B cell (primary cell): ENCODE results near the gene OSGEP. TPM values are rescaled to one million over a fixed set of nuclear protein-coding genes. Genes with fewer than 3 reads are reported as not detected.

Source experiments
- ATAC-seq: fragments of 200-7000 bp; cut with Tn5 transposase; one replicate; pipeline ENCODE4 v1.10.0; 2021; ENCODE audit warnings: low read depth, mild to moderate bottlenecking, moderate number of reproducible peaks, moderate library complexity
- CTCF ChIA-PET: fragments of 350-600 bp; sonication (Branson Sonifier 250); formaldehyde crosslinking; loops from one replicate; lab custom pipeline; 2021; ENCODE audit warnings: antibody characterized with exemption, inconsistent platforms; lab: Charles Lee
- POLR2A ChIA-PET: fragments of 350-600 bp; sonication (Branson Sonifier 250); formaldehyde crosslinking; loops from one replicate; lab custom pipeline; 2021; ENCODE audit warnings: antibody characterized with exemption; lab: Charles Lee
- DNase-seq: peaks from one replicate; pipeline ENCODE4 v3.0.0; 2013
- H2AFZ ChIP-seq: 2 replicates; pipeline ENCODE4 v1.6.1; 2012; ENCODE audit warnings: mild to moderate bottlenecking, low read depth, low read length; ENCODE audit not compliant: insufficient read depth, poor library complexity, severe bottlenecking
- H3K27ac ChIP-seq, 2 donors: 1 replicate in 1 of 2; 2 replicates in 1 of 2; pipeline ENCODE4 v1.5.1; 2012 to 2013; ENCODE audit warnings: low read length in 2 of 2, mild to moderate bottlenecking in 2 of 2, moderate library complexity in 1 of 2
- H3K27me3 ChIP-seq, 4 experiments: fragments of 200-600 bp in 1 of 4; sonication (generic) in 1 of 4; replicated peaks in 1 of 4; 1 replicate in 2 of 4; 2 replicates in 2 of 4; pipeline versions ENCODE4 v1.6.1 to v1.7.0; 2013 to 2016; ENCODE audit warnings: low read length in 3 of 4, mild to moderate bottlenecking in 2 of 4, mixed read lengths in 1 of 4, moderate library complexity in 1 of 4; ENCODE audit not compliant: insufficient read depth in 4 of 4, control insufficient read depth in 3 of 4; ENCODE audit errors: control extremely low read depth in 1 of 4
- H3K36me3 ChIP-seq, 2 experiments: replicated peaks in 1 of 2; 1 replicate in 1 of 2; 2 replicates in 1 of 2; pipeline versions ENCODE4 v1.6.1 to v1.7.1; 2013; ENCODE audit warnings: low read length in 1 of 2; ENCODE audit not compliant: insufficient read depth in 2 of 2, control insufficient read depth in 1 of 2; ENCODE audit errors: control extremely low read depth in 1 of 2, extremely low read depth in 1 of 2
- H3K4me1 ChIP-seq, 2 donors: fragments of 200-600 bp in 1 of 2; sonication (generic) in 1 of 2; 1 replicate in 1 of 2; 2 replicates in 1 of 2; pipeline versions ENCODE4 v1.5.1 to v1.6.1; 2013 to 2017; ENCODE audit warnings: low read length in 2 of 2; ENCODE audit not compliant: control insufficient read depth in 2 of 2, insufficient read depth in 2 of 2
- H3K4me2 ChIP-seq: replicated peaks from 2 replicates; pipeline ENCODE3; 2012; ENCODE audit warnings: mild to moderate bottlenecking, low read depth, low read length; ENCODE audit not compliant: poor library complexity, severe bottlenecking
- H3K4me3 ChIP-seq, 5 experiments: fragments of 200-600 bp in 1 of 5; sonication (generic) in 1 of 5; 1 replicate in 3 of 5; 2 replicates in 2 of 5; pipeline versions ENCODE4 v1.5.1 to v1.7.0; 2011 to 2016; ENCODE audit warnings: low read length in 4 of 5, mild to moderate bottlenecking in 4 of 5, low read depth in 2 of 5, control low read depth in 1 of 5, moderate library complexity in 1 of 5; ENCODE audit not compliant: insufficient read depth in 1 of 5; ENCODE audit errors: control extremely low read depth in 1 of 5, extremely low read depth in 1 of 5
- H3K79me2 ChIP-seq: fragments of 200-600 bp; sonication (generic); one replicate; pipeline ENCODE4 v1.6.0; 2016; ENCODE audit warnings: low read length; ENCODE audit not compliant: control insufficient read depth, insufficient read depth
- H3K9ac ChIP-seq: fragments of 200-600 bp; sonication (generic); 2 replicates; pipeline ENCODE4 v1.6.1; 2017; ENCODE audit warnings: mild to moderate bottlenecking, low read length, moderate library complexity
- H3K9me3 ChIP-seq, 3 donors: one replicate each; pipeline versions ENCODE4 v1.6.1 to v1.7.1; 2013; ENCODE audit warnings: low read length in 2 of 3; ENCODE audit not compliant: control insufficient read depth in 2 of 3, insufficient read depth in 1 of 3; ENCODE audit errors: control extremely low read depth in 1 of 3
- H4K20me1 ChIP-seq: 2 replicates; pipeline ENCODE4 v1.6.0; 2012; ENCODE audit warnings: mild to moderate bottlenecking, low read length; ENCODE audit not compliant: insufficient read depth, control insufficient read depth, poor library complexity, severe bottlenecking
- H3K27ac Mint-ChIP-seq: one replicate; pipeline ENCODE4 v1.8.0; 2021; ENCODE audit warnings: mixed read lengths
- H3K27me3 Mint-ChIP-seq: one replicate; pipeline ENCODE4 v1.8.0; 2021; ENCODE audit warnings: mixed read lengths
- H3K4me1 Mint-ChIP-seq: one replicate; pipeline ENCODE4 v1.8.0; 2021; ENCODE audit warnings: mixed read lengths
- H3K4me3 Mint-ChIP-seq: one replicate; pipeline ENCODE4 v1.8.0; 2021; ENCODE audit warnings: mixed read lengths
- H3K9me3 Mint-ChIP-seq: one replicate; pipeline ENCODE4 v1.8.0; 2022; ENCODE audit warnings: mixed read lengths; ENCODE audit not compliant: insufficient read depth
- EZH2 ChIP-seq: IDR thresholded peaks from 2 replicates; pipeline ENCODE4 v1.6.1; 2012; ENCODE audit warnings: borderline replicate concordance, low read depth, mild to moderate bottlenecking, moderate library complexity, low read length; ENCODE audit not compliant: insufficient read depth, poor library complexity, severe bottlenecking
- WGBS: methylation state at CpG from one replicate; pipeline ENCODE4 v1.1.5; 2013; ENCODE audit warnings: missing lambda C conversion rate; ENCODE audit not compliant: insufficient coverage; 5-methylcytosine and 5-hydroxymethylcytosine counted together
- intact Hi-C: fragments of 100-400 bp; cut with micrococcal nuclease; formaldehyde crosslinking; loops from one replicate; pipeline ENCODE4 v1.10.0; 2022
- polyA plus RNA-seq: library from polyadenylated mRNA; depleted of rRNA; stranded (reverse); fragments of >200 nt; gene quantifications from 2 replicates; pipeline ENCODE4 v1.2.3, GENCODE V29; 2012
- total RNA-seq, 2 donors: library from RNA; stranded (reverse); fragments of 120-200 nt in 1 of 2; gene quantifications; 1 replicate in 1 of 2; 2 replicates in 1 of 2; pipeline versions ENCODE4 v1.2.3 to v1.2.4, GENCODE V29; 2013 to 2022
- TF ChIP-seq, protein P1 (sequence below): fragments of 200-600 bp; IDR thresholded peaks from one replicate; pipeline ENCODE4 v1.8.0; 2022; ENCODE audit warnings: antibody characterized with exemption, mild to moderate bottlenecking

Gene OSGEP
- total and polyA plus RNA-seq, 2 donors (not counting 1 experiment from before 2014, with no cell fraction given): 117 to 156 TPM

- ATAC-seq (no peak), DNase-seq (no peak)
- Histone ChIP-seq H2AFZ (no peak overlapping the region), H3K4me3 (no peak overlapping the region), H3K27ac (peak overlapping the region in 1 of 2 donors; percentile 98), H3K4me2 (no peak overlapping the region), H3K4me1 (peaks cover 32 to 67% of the 10 kb centered on the region in 2 donors), H3K27me3 (no peaks in the 10 kb centered on the region), H3K36me3 (peaks cover 16 to 39% of the 10 kb centered on the region in 2 experiments), H4K20me1 (peaks cover 27% of the 10 kb centered on the region), H3K9me3 (no peaks in the 10 kb centered on the region), H3K79me2 (peaks cover 57% of the 10 kb centered on the region), H3K9ac (no peak overlapping the region)
- Mint-ChIP-seq H3K9me3 (no peaks in the 10 kb centered on the region), H3K27ac (peak overlapping the region; percentile 98), H3K4me3 (no peak overlapping the region), H3K27me3 (no peaks in the 10 kb centered on the region), H3K4me1 (peaks cover 33% of the 10 kb centered on the region)
- TF ChIP-seq, protein P1, sequence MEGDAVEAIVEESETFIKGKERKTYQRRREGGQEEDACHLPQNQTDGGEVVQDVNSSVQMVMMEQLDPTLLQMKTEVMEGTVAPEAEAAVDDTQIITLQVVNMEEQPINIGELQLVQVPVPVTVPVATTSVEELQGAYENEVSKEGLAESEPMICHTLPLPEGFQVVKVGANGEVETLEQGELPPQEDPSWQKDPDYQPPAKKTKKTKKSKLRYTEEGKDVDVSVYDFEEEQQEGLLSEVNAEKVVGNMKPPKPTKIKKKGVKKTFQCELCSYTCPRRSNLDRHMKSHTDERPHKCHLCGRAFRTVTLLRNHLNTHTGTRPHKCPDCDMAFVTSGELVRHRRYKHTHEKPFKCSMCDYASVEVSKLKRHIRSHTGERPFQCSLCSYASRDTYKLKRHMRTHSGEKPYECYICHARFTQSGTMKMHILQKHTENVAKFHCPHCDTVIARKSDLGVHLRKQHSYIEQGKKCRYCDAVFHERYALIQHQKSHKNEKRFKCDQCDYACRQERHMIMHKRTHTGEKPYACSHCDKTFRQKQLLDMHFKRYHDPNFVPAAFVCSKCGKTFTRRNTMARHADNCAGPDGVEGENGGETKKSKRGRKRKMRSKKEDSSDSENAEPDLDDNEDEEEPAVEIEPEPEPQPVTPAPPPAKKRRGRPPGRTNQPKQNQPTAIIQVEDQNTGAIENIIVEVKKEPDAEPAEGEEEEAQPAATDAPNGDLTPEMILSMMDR: no peak
- no peak for TF ChIP-seq EZH2
- 58% methylated on average over 4 of the region's 8 CpGs for WGBS
- ChIA-PET CTCF (interaction anchor here (0.6 to 1.0 kb wide), 2 partner anchors 41 to 43 kb away, joined by 3 read pairs; no protein-coding TSS in a partner anchor), POLR2A (no interaction called here)
- intact Hi-C loops: no loop called here
Observed at GRCh38 chr14:20458031-20458789, 3.6 kb upstream of the OSGEP start.

DNA sequence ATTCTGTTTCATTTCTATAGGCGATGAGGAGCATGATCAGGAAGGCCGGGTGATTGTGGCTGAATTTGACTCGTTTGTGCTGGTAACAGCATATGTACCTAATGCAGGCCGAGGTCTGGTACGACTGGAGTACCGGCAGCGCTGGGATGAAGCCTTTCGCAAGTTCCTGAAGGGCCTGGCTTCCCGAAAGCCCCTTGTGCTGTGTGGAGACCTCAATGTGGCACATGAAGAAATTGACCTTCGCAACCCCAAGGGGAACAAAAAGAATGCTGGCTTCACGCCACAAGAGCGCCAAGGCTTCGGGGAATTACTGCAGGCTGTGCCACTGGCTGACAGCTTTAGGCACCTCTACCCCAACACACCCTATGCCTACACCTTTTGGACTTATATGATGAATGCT is 2.4 kb upstream of the OSGEP start:
- H3K4me2 ChIP-seq: no peak overlapping the region
- peaks cover 66% of the 10 kb centered on the region for H3K79me2 ChIP-seq
- Mint-ChIP-seq H3K27ac (no peak overlapping the region), H3K9me3 (no peaks in the 10 kb centered on the region), H3K27me3 (no peaks in the 10 kb centered on the region), H3K4me3 (no peak overlapping the region), H3K4me1 (peaks cover 38% of the 10 kb centered on the region)
- H3K27me3 ChIP-seq: no peaks in the 10 kb centered on the region
- peaks cover 16 to 45% of the 10 kb centered on the region in 2 experiments for H3K36me3 ChIP-seq
- H2AFZ ChIP-seq: no peak overlapping the region
- CTCF ChIA-PET: no interaction called here
- no peaks in the 10 kb centered on the region for H3K9me3 ChIP-seq
- no peak for ATAC-seq
- peaks cover 27 to 67% of the 10 kb centered on the region in 2 donors for H3K4me1 ChIP-seq
- DNase-seq: no peak
- intact Hi-C loops: no loop called here
- H3K27ac ChIP-seq: peak overlapping the region in 1 of 2 donors; percentile 27
- 97% methylated on average over 10 of the region's 13 CpGs for WGBS
- POLR2A ChIA-PET: interaction anchor here (0.6 kb wide), 1 partner anchor 928 kb away, joined by 3 read pairs; no protein-coding TSS in a partner anchor
- no peak for TF ChIP-seq EZH2
- TF ChIP-seq, protein P1: no peak
- H3K4me3 ChIP-seq: no peak overlapping the region
- peaks cover 27% of the 10 kb centered on the region for H4K20me1 ChIP-seq
- H3K9ac ChIP-seq: no peak overlapping the region
